Neural cell (in vitro differentiated cells): ENCODE results near the gene ZBTB46.

Source experiments
- CTCF ChIP-seq: fragments of 450-650 bp; IDR thresholded peaks from 2 replicates; pipeline ENCODE4 v1.5.1; 2014; ENCODE audit warnings: antibody characterized with exemption, mild to moderate bottlenecking, moderate library complexity; ENCODE audit not compliant: poor library complexity, severe bottlenecking
- EZH2 ChIP-seq: fragments of 200-600, 300-800 bp; shearing (Covaris generic), sonication (generic); IDR thresholded peaks from 2 replicates; pipeline ENCODE4 v1.6.1; 2014; ENCODE audit warnings: antibody characterized with exemption, low read length, borderline replicate concordance, mild to moderate bottlenecking; ENCODE audit not compliant: insufficient read depth, poor library complexity, severe bottlenecking

- TF ChIP-seq EZH2, result no peak
- no peak for TF ChIP-seq CTCF
Measured at GRCh38 chr20:63702751-63703470, 128.2 kb downstream of the ZBTB46 start.
